ENCODE results near the gene MAT2A.
"Not testable (repeated sequence)": the region's sequence is repeated elsewhere in the genome, so short reads cannot be mapped to it uniquely, and the experiment has no call there.

MAT2A gene

GRCh38 chr2:85578243-85579180, 39.5 kb downstream of the MAT2A start:
- DNase-seq (ENCODE audit: low read depth in 2 of 3, low spot score in 2 of 3): no peak

GRCh38 chr2:85579266-85579935, 40.4 kb downstream of the MAT2A start:
- DNase-seq (ENCODE audit: low read depth in 2 of 3, low spot score in 2 of 3): no peak

- no peak for DNase-seq (ENCODE audit: low read depth in 2 of 3, low spot score in 2 of 3)
These were observed 41.2 kb downstream of the MAT2A start for GRCh38 chr2:85580206-85580605.

DNA sequence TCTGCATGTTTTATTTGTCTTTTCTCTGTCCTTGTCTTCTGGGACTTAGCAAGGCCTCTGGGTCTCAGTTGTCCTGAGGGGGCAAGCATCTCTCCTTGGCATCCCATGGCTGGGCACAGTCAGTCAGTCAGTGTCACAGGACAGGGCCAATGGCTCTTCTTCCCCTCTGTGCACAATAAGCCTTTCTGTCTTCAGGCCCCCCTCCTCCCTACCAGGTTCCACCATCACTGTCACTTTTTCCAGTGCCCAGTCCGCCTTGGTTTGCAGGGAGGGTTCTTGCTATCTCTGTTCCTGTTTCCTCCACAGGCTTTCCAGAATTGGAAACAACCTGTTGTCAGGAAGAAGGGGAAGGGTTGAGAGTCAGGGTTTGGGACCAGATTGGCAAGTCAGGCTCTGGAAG, 43.5 kb downstream of the MAT2A start:
- no peak for DNase-seq (ENCODE audit: low read depth in 2 of 3, low spot score in 2 of 3)

GRCh38 chr2:85583667-85584353, 44.8 kb downstream of the MAT2A start:
- DNase-seq (ENCODE audit: low read depth in 2 of 3, low spot score in 2 of 3): no peak

GRCh38 chr2:85584354-85584856, 45.4 kb downstream of the MAT2A start, which contains the start of gene VAMP5:
VAMP5 (plus strand) TSS chr2:85584431; CDS start chr2:85584491, 60 bp downstream.
- DNase-seq (ENCODE audit: low read depth in 2 of 3, low spot score in 2 of 3): peak in 1 of 3 experiments; percentile 27

DNA sequence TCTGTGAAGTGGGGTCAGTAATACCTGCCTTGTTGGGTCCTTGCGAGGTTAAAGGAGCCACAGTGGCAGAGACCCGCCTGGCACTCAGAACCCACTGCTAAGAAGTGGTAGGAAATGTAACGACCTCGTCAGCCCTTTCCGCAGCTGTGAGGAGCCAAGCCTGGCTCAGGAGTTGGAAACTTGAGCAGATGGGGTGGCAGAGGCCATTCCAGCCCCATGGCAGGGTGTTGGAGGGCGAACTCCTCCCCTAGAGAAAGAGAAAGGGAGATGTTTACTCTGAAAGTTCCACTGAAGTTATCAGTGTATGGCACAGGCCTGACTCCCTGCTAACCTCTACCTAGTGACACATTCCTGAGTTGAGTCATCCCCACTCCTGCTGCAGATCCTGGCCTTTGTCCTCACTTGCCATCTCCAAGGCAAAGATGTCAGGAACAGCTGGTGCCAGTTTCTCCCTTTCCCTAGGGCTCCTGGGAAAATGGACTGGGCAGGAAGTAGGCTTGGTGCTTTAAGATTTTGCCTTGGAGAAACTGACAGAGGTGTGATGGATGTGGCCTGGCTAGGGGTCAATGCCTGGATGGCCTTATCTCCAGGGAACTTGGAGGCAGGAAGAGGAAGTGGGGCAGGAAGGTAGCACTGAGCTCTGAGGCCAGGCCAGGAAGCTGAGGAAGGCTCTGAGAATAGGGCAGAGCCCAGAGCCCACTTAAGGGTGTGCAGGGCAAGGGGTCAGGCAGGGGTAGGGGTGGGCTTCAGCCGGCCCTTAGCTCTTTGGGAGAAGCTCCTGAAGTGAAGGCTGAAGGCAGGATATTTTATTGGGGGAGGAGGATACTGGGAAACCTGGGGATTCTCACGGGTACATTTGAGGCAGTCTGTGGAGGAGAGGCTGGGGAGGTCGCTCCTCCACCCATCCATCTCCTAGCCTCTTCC, 46.2 kb downstream of the MAT2A start:
- DNase-seq (ENCODE audit: low read depth in 2 of 3, low spot score in 2 of 3): no peak

DNA sequence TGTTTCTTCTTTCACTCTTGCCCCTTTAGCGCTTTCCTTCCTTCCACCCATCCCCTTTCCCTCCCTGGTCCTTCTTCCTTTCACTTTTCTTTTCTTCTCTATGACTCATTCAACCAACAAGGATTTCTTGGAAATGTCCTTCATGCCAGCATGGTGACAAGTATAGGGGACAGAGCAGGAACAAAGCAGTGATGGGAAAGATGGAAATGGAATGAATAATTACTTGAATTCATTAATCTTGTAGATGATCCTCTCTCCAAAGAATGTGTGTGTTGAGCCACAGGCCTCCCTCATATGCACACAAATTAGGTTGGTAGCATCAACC, 46.8 kb downstream of the MAT2A start:
- DNase-seq (ENCODE audit: low read depth in 2 of 3, low spot score in 2 of 3): no peak

GRCh38 chr2:85588236-85588635, 49.3 kb downstream of the MAT2A start:
- DNase-seq (ENCODE audit: low read depth in 2 of 3, low spot score in 2 of 3): no peak

- no peak for DNase-seq (ENCODE audit: low read depth in 2 of 3, low spot score in 2 of 3)
These were observed 49.7 kb downstream of the MAT2A start for GRCh38 chr2:85588645-85589044.

DNA sequence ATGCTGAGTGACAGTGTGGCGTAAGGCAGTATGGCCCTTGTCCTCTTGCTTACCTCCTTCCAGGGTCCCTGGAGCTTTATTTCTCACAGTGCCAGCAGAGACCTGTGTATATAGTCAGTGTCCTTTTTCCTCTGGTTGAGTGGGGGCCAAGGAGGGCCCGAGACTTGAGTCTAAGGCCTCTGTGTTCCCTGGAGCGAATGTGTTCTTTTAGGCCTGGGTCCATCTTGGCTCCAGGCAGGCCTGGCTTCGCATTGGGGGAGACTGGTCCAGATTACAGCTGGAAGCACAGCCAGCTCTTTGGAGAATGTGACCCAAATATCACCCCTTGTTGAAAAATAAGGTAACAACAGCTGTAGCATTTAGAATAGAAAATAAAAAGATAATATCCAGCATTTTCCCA, 50.2 kb downstream of the MAT2A start:
- no peak for DNase-seq (ENCODE audit: low read depth in 2 of 3, low spot score in 2 of 3)

- no peak for DNase-seq (ENCODE audit: low read depth in 2 of 3, low spot score in 2 of 3)
These were observed 51.2 kb downstream of the MAT2A start for GRCh38 chr2:85589982-85590791.

- DNase-seq (ENCODE audit: low read depth in 2 of 3, low spot score in 2 of 3): no peak
These were observed 52.0 kb downstream of the MAT2A start for GRCh38 chr2:85590950-85591349.

DNA sequence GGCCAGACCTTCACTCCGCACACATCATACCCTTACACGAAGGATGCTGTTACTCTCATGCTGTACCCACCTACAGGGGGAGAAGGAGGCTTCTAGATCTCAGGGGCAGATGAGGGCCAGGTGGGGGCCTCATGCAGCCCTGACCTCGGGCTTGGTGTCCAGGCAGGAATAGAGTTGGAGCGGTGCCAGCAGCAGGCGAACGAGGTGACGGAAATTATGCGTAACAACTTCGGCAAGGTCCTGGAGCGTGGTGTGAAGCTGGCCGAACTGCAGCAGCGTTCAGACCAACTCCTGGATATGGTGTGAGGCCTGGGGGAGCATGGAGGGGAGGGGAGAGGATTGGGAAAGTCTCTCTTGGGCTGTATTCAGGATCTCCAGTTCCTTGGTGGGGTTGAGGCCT, 52.6 kb downstream of the MAT2A start:
- no peak for DNase-seq (ENCODE audit: low read depth in 2 of 3, low spot score in 2 of 3)

DNA sequence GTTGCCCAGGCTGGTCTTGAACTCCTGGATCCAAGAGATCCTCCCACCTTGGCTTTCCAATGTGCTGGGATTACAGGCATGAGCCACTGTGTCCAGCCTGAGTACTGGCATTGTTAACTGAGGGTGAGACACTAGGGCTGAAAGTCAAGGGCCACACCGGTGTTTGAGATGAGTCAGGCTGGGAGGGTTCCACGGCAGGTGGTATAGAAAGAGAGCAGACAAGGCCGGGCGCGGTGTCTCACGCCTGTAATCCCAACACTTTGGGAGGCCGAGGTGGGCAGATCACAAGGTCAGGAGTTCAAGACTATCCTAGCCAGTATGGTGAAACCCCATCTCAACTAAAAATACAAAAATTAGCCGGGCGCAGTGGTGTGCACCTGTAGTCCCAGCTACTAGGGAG, 53.3 kb downstream of the MAT2A start:
- not testable (repeated sequence) for DNase-seq (ENCODE audit: low read depth in 2 of 3, low spot score in 2 of 3)

DNA sequence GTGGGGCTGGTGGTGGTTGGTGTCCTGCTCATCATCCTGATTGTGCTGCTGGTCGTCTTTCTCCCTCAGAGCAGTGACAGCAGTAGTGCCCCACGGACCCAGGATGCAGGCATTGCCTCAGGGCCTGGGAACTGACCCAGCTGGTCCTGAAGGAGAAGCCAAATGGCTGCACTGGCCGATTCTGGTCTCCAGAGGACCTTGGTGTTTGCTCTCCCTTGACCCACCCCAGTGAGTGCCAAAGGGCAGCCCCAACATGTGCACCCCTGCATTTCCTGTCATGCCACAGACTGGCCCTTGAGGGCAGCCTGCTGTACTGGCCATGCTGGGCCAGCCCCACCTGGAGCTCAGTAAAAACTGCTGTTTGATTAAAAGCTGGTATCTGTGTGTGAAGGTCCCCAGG, 54.1 kb downstream of the MAT2A start:
- no peak for DNase-seq (ENCODE audit: low read depth in 2 of 3, low spot score in 2 of 3)

All from activated CD8-positive, alpha-beta memory T cell treated with anti-CD3 and anti-CD28 coated beads for 48 hours (primary cell).